A549 (cell line): ENCODE results near the gene KIAA0232. TPM values are rescaled to one million over a fixed set of nuclear protein-coding genes. Genes with fewer than 3 reads are reported as not detected.
A peak's percentile ranks its signal among the peaks of the same experiment; 100 is the strongest.

Source experiments
- ATAC-seq, 2 experiments: fragments of 200-7000 bp in 1 of 2; fragments of >200 bp in 1 of 2; cut with Nextera tagmentation in 1 of 2; cut with Tn5 transposase in 1 of 2; 3 replicates each; pipeline versions ENCODE4 v1.8.0 to v1.9.1; 2018 to 2020; ENCODE audit warnings: mild to moderate bottlenecking in 1 of 2, moderate library complexity in 1 of 2
- CTCF ChIA-PET: fragments of 300-600 bp; sonication (Branson Sonifier 250); formaldehyde crosslinking; extraction: SDS; loops from one replicate; lab custom pipeline; 2021; ENCODE audit warnings: antibody characterized with exemption, inconsistent platforms; lab: Yijun Ruan, JAX
- POLR2A ChIA-PET: fragments of 350-600 bp; formaldehyde crosslinking; extraction: SDS; loops from one replicate; lab custom pipeline; 2021; ENCODE audit warnings: antibody characterized with exemption, inconsistent platforms; lab: Yijun Ruan, JAX
- DNase-seq, 2 experiments: peaks; one replicate each; pipeline versions ENCODE4 v3.0.0 to v3.0.0-alpha.2; 2011 to 2016; ENCODE audit warnings: low read depth in 1 of 2, low spot score in 1 of 2
- FAIRE-seq: peaks from 2 replicates; lab custom pipeline; 2011; peaks lifted over from hg19 to GRCh38; lab: Jason Lieb, UNC
- H3K27ac ChIP-seq, 2 experiments: fragments of >200 bp; sonication (Bioruptor Twin); formaldehyde crosslinking; 3 replicates each; pipeline ENCODE4 v1.5.1; 2016 to 2017
- H3K4me1 ChIP-seq: fragments of >200 bp; sonication (Bioruptor Twin); formaldehyde crosslinking; 3 replicates; pipeline ENCODE4 v1.6.1; 2016
- H3K4me2 ChIP-seq: fragments of >200 bp; sonication (Bioruptor Twin); formaldehyde crosslinking; 3 replicates; pipeline ENCODE4 v1.6.1; 2016
- H3K4me3 ChIP-seq: fragments of >200 bp; sonication (Bioruptor Twin); formaldehyde crosslinking; 3 replicates; pipeline ENCODE4 v1.5.1; 2016
- H3K9me3 ChIP-seq: fragments of >200 bp; sonication (Bioruptor Twin); formaldehyde crosslinking; 3 replicates; pipeline ENCODE4 v1.6.1; 2016
- CBX8 ChIP-seq: fragments of 200-600 bp; sonication (generic); IDR thresholded peaks from 2 replicates; pipeline ENCODE4 v1.6.1; 2016
- CEBPB ChIP-seq, 2 experiments: fragments of >200 bp in 1 of 2; sonication (Bioruptor Twin) in 1 of 2; formaldehyde crosslinking in 1 of 2; IDR thresholded peaks; 2 replicates each; pipeline ENCODE4 v1.6.1; 2012 to 2016
- CHD4 ChIP-seq: fragments of 200-600 bp; sonication (generic); IDR thresholded peaks from 2 replicates; pipeline ENCODE4 v1.6.1; 2016; ENCODE audit warnings: antibody characterized with exemption, mild to moderate bottlenecking, borderline replicate concordance
- CTCF ChIP-seq: fragments of >200 bp; sonication (Bioruptor Twin); formaldehyde crosslinking; IDR thresholded peaks from 3 replicates; pipeline ENCODE4 v1.5.1; 2016
- E2F6 ChIP-seq: IDR thresholded peaks from 2 replicates; pipeline ENCODE4 v1.6.1; 2012; ENCODE audit warnings: low read depth, borderline replicate concordance
- EHF ChIP-seq: fragments of 250-450 bp; sonication (Bioruptor Pico); IDR thresholded peaks from 2 replicates; pipeline ENCODE4 v1.5.0; 2020; ENCODE audit warnings: mild to moderate bottlenecking
- EHMT2 ChIP-seq: fragments of 200-600 bp; sonication (generic); IDR thresholded peaks from 2 replicates; pipeline ENCODE4 v1.6.1; 2016; ENCODE audit warnings: antibody characterized with exemption, low read depth, mild to moderate bottlenecking, moderate library complexity
- ESRRA ChIP-seq: fragments of 150-350 bp; IDR thresholded peaks from 2 replicates; pipeline ENCODE4 v1.6.1; 2014; ENCODE audit warnings: mild to moderate bottlenecking, low read length, borderline replicate concordance
- FOXS1 ChIP-seq: fragments of 250-450 bp; sonication (Bioruptor Pico); IDR thresholded peaks from 2 replicates; pipeline ENCODE4 v1.5.0; 2020; ENCODE audit warnings: mild to moderate bottlenecking, moderate library complexity
- HDAC2 ChIP-seq: fragments of 200-600 bp; sonication (generic); IDR thresholded peaks from 2 replicates; pipeline ENCODE4 v1.6.1; 2016
- HEYL ChIP-seq: fragments of 250-450 bp; sonication (Bioruptor Pico); IDR thresholded peaks from 2 replicates; pipeline ENCODE4 v1.8.0; 2021; ENCODE audit warnings: mild to moderate bottlenecking, moderate library complexity
- JUN ChIP-seq, 2 experiments: fragments of >200 bp; sonication (Bioruptor Twin); formaldehyde crosslinking; IDR thresholded peaks; 2 replicates in 1 of 2; 3 replicates in 1 of 2; pipeline ENCODE4 v1.6.1; 2016 to 2017
- KDM5A ChIP-seq: fragments of 200-600 bp; sonication (generic); IDR thresholded peaks from 2 replicates; pipeline ENCODE4 v1.6.1; 2016; ENCODE audit warnings: antibody characterized with exemption, mild to moderate bottlenecking
- MAZ ChIP-seq: fragments of 150-350 bp; IDR thresholded peaks from 2 replicates; pipeline ENCODE4 v1.6.1; 2014; ENCODE audit warnings: antibody characterized with exemption, low read depth, low read length, borderline replicate concordance
- NPAS2 ChIP-seq: fragments of 250-450 bp; sonication (Bioruptor Pico); IDR thresholded peaks from 2 replicates; pipeline ENCODE4 v1.8.0; 2022; ENCODE audit warnings: mild to moderate bottlenecking, moderate library complexity, borderline replicate concordance
- POLR2A ChIP-seq: IDR thresholded peaks from 2 replicates; pipeline ENCODE4 v1.6.1; 2012; ENCODE audit warnings: mild to moderate bottlenecking, low read length
- POLR2AphosphoS2 ChIP-seq: conservative IDR thresholded peaks from 2 replicates; pipeline ENCODE4 v1.6.1; 2012; ENCODE audit warnings: low read length, improper control_type of control experiment, inconsistent platforms
- RAD21 ChIP-seq, 2 experiments: fragments of >200 bp in 1 of 2; sonication (Bioruptor Twin) in 1 of 2; formaldehyde crosslinking in 1 of 2; IDR thresholded peaks in 1 of 2; conservative IDR thresholded peaks in 1 of 2; 2 replicates in 1 of 2; 3 replicates in 1 of 2; pipeline ENCODE4 v1.6.1; 2012 to 2018; ENCODE audit warnings: inconsistent platforms in 1 of 2
- TFCP2L1 ChIP-seq: fragments of 250-450 bp; sonication (Bioruptor Pico); IDR thresholded peaks from 2 replicates; pipeline ENCODE4 v1.5.0; 2021; ENCODE audit warnings: mild to moderate bottlenecking
- TP53 ChIP-seq: fragments of 250-450 bp; sonication (Bioruptor Pico); IDR thresholded peaks from 2 replicates; pipeline ENCODE4 v1.5.0; 2021; ENCODE audit warnings: mild to moderate bottlenecking, moderate library complexity
- WGBS: methylation state at CpG from one replicate; pipeline ENCODE4 v1.1.6; 2017; ENCODE audit errors: missing lambda C conversion rate; 5-methylcytosine and 5-hydroxymethylcytosine counted together
- polyA plus RNA-seq, 4 experiments: library from polyadenylated mRNA; depleted of rRNA in 3 of 4; stranded (reverse); fragments of >200 nt; fragmentation: RNase III in 1 of 4; extraction: RNeasy Plus Mini Kit Qiagen cat#74134 plus additional on column Dnase treatment in 1 of 4; gene quantifications; 2 replicates in 3 of 4; 3 replicates in 1 of 4; pipeline ENCODE4 v1.2.3, GENCODE V29; 2011 to 2017
- TF ChIP-seq, protein P1 (sequence below): fragments of 250-450 bp; sonication (Bioruptor Pico); IDR thresholded peaks from 2 replicates; pipeline ENCODE4 v1.5.0; 2021; ENCODE audit warnings: mild to moderate bottlenecking, moderate library complexity, borderline replicate concordance
- TF ChIP-seq, protein P2 (sequence below): IDR thresholded peaks from 2 replicates; pipeline ENCODE4 v1.6.1; 2012

Gene KIAA0232
- polyA plus RNA-seq, 2 of the 4 experiments (the other 2 are of a cell fraction), result 9.3 to 21.5 TPM

GRCh38 chr4:6749340-6750171, 33.0 kb upstream of the KIAA0232 start:
- no peak overlapping the region for H3K4me3 ChIP-seq
- FAIRE-seq, result no peak
- peak; percentile 67 to 74; a peak in 5 of 6 replicates for ATAC-seq

DNA sequence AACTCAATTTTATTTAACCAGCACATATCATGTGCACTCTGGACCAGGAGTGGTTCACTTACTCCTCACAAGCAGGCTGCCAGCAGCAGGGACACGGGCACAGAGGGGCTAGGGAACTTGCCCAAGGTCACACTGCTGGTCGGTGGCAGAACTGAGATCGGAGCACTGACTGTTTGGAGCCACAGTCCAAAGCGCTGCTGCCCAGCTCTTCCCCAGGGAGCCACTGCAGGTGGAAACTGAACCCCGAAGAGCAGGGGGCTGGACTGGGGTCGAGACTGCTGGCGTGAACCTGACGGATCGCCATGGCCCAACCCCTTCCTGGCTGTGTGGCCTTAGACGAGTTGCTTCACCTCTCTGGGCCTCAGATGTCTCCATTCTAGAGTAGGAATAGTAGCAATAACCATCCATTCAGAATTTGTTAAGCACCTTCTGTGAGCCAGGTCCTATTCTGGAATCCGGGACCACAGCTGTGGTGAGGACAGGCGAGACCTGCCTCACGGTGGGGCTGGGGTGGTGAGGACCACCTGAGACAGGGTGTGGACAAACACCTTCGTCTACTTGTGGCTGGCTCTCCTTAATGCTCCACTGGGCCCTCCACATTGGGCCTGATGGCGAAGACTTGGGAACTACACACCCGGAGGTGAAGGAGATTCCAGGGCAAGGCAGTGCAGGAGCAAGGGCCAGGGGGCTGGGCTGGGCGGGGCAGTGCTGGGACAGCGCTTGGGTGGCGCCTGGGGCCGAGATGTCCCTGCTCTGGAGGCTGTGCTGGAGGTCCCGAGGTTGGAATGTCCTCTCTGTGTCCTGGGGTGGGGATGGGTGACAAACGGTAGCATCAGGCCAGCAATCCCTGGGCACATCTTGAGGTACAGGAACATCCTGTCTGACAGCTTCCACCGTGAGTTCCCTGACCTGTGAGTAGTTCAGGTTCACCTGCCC, 32.0 kb upstream of the KIAA0232 start:
- 64% methylated on average over 10 of the region's 23 CpGs for WGBS
- ATAC-seq (no peak), DNase-seq (no peak), FAIRE-seq (no peak)
- TF ChIP-seq EHMT2 (no peak), POLR2A (no peak), FOXS1 (CRISPR knock-in tag) (no peak), TFCP2L1 (CRISPR knock-in tag) (no peak), JUN (IDR thresholded peaks at IDR 0.05) (no peak), HDAC2 (no peak), CTCF (no peak), CHD4 (no peak), TP53 (no peak), E2F6 (no peak), NPAS2 (CRISPR knock-in tag) (no peak), HEYL (CRISPR knock-in tag) (no peak), CBX8 (no peak), RAD21 (conservative IDR thresholded peaks at IDR 0.05 in 1 of 2, IDR thresholded peaks at IDR 0.05 in 1 of 2) (no peak), MAZ (no peak), ESRRA (no peak), KDM5A (no peak), EHF (no peak)
- TF ChIP-seq, protein P1, sequence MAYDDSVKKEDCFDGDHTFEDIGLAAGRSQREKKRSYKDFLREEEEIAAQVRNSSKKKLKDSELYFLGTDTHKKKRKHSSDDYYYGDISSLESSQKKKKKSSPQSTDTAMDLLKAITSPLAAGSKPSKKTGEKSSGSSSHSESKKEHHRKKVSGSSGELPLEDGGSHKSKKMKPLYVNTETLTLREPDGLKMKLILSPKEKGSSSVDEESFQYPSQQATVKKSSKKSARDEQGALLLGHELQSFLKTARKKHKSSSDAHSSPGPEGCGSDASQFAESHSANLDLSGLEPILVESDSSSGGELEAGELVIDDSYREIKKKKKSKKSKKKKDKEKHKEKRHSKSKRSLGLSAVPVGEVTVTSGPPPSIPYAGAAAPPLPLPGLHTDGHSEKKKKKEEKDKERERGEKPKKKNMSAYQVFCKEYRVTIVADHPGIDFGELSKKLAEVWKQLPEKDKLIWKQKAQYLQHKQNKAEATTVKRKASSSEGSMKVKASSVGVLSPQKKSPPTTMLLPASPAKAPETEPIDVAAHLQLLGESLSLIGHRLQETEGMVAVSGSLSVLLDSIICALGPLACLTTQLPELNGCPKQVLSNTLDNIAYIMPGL (CRISPR knock-in tag), result no peak
- TF ChIP-seq, protein P2, sequence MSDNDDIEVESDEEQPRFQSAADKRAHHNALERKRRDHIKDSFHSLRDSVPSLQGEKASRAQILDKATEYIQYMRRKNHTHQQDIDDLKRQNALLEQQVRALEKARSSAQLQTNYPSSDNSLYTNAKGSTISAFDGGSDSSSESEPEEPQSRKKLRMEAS, result no peak
- Histone ChIP-seq H3K4me1 (peaks cover 60% of the 10 kb centered on the region), H3K4me2 (peak overlapping the region; percentile 59; the same call in 2 of the 3 replicates), H3K9me3 (no peaks in the 10 kb centered on the region), H3K27ac (peak overlapping the region; percentile 82 to 85), H3K4me3 (no peak overlapping the region)
- ChIA-PET POLR2A (no interaction called here), CTCF (interaction anchor here (1.7 kb wide), 1 partner anchor 30 kb away, joined by 5 read pairs; no protein-coding TSS in a partner anchor)

More at GRCh38 chr4:6749340-6750171, 33.0 kb upstream of the KIAA0232 start:
- H3K9me3 ChIP-seq, result no peaks in the 10 kb centered on the region
- ChIA-PET CTCF (interaction anchor here (1.1 to 1.7 kb wide), 3 partner anchors 15 to 29 kb away, joined by 3 to 5 read pairs (median 3); no protein-coding TSS in a partner anchor), POLR2A (no interaction called here)
- TF ChIP-seq POLR2AphosphoS2 (no peak), CHD4 (no peak), CEBPB (IDR thresholded peaks at IDR 0.05) (no peak), POLR2A (peak; percentile 14; the same call in 1 of the 2 replicates)
- TF ChIP-seq, protein P2, result peak; percentile 36; the same call in 1 of the 2 replicates
- H3K27ac ChIP-seq, result peak overlapping the region; percentile 82 to 85
- peaks cover 56% of the 10 kb centered on the region for H3K4me1 ChIP-seq
- peak overlapping the region; percentile 59 for H3K4me2 ChIP-seq
- 41% methylated on average over 7 of the region's 25 CpGs for WGBS
- DNase-seq, result peak; percentile 65 to 82
